K562 (cell line): ENCODE data around the gene REM1. TPM values are rescaled to one million over a fixed set of nuclear protein-coding genes. Genes with fewer than 3 reads are reported as not detected.

Experiments used
- CTBP1 ChIP-seq: fragments of 450-650 bp; IDR thresholded peaks from 2 replicates; pipeline ENCODE4 v1.6.1; 2016; ENCODE audit warnings: borderline replicate concordance
- EHMT2 ChIP-seq: fragments of 450-650 bp; IDR thresholded peaks from 2 replicates; pipeline ENCODE4 v1.6.1; 2018; ENCODE audit warnings: antibody characterized with exemption
- FOXK2 ChIP-seq, 2 experiments: fragments of 450-650 bp; IDR thresholded peaks in 1 of 2; conservative IDR thresholded peaks in 1 of 2; 2 replicates each; pipeline ENCODE4 v1.6.1; 2016; ENCODE audit warnings: low read depth in 2 of 2, mild to moderate bottlenecking in 1 of 2
- NFE2 ChIP-seq: IDR thresholded peaks from 2 replicates; pipeline ENCODE4 v1.6.1; 2014; ENCODE audit warnings: antibody characterized with exemption, low read depth
- PURB ChIP-seq: sonication (generic); formaldehyde crosslinking; IDR thresholded peaks from 2 replicates; pipeline ENCODE4 v1.9.0; 2021; ENCODE audit warnings: low read depth, mild to moderate bottlenecking, missing genetic modification reagents
- RAD21 ChIP-seq, 2 experiments: fragments of 250-450 bp in 1 of 2; fragments of 450-650 bp in 1 of 2; sonication (Bioruptor Pico) in 1 of 2; formaldehyde crosslinking in 1 of 2; IDR thresholded peaks in 1 of 2; conservative IDR thresholded peaks in 1 of 2; 2 replicates each; pipeline versions ENCODE4 v1.4.0 to v1.8.0; 2020 to 2022; ENCODE audit warnings: mild to moderate bottlenecking in 2 of 2, moderate library complexity in 1 of 2
- SMC3 ChIP-seq: conservative IDR thresholded peaks from 2 replicates; pipeline ENCODE4 v1.6.1; 2011; ENCODE audit warnings: low read depth, low read length, improper control_type of control experiment; ENCODE audit not compliant: insufficient read depth
- TEAD4 ChIP-seq, 2 experiments: sonication (generic) in 1 of 2; formaldehyde crosslinking in 1 of 2; IDR thresholded peaks; 2 replicates each; pipeline versions ENCODE4 v1.6.1 to v1.8.0; 2012 to 2022; ENCODE audit warnings: borderline replicate concordance in 1 of 2, inconsistent platforms in 1 of 2, low read length in 1 of 2, mild to moderate bottlenecking in 1 of 2, missing genetic modification reagents in 1 of 2
- ZNF561 ChIP-seq: fragments of 450-650 bp; formaldehyde crosslinking; conservative IDR thresholded peaks from 2 replicates; pipeline ENCODE4 v1.4.0; 2020; ENCODE audit warnings: mild to moderate bottlenecking, moderate library complexity
- ZNF668 ChIP-seq: fragments of 250-450 bp; sonication (Bioruptor Pico); IDR thresholded peaks from 2 replicates; pipeline ENCODE4 v1.8.0; 2022; ENCODE audit warnings: mild to moderate bottlenecking, inconsistent platforms
- polyA plus RNA-seq, 8 experiments: library from polyadenylated mRNA; depleted of rRNA in 4 of 8; stranded (reverse) in 5 of 8; unstranded in 3 of 8; fragments of >200 nt; fragmentation: Nextera tagmentation in 2 of 8; fragmentation: Illumina TruSeq in 1 of 8; extraction: Ambion mirVana in 2 of 8; extraction: Trizol in 1 of 8; gene quantifications; 2 replicates each; pipeline versions ENCODE4 v1.2.1 to v1.2.3, GENCODE V29; 2011 to 2014; ENCODE audit warnings: inconsistent platforms in 1 of 8, missing spikeins in 1 of 8
- total RNA-seq, 7 experiments: library from RNA; depleted of rRNA in 6 of 7; stranded (reverse); fragments of >200 nt in 6 of 7; fragmentation: Illumina TruSeq in 2 of 7; extraction: Trizol in 2 of 7; gene quantifications; 2 replicates each; pipeline versions ENCODE4 v1.2.1 to v1.2.3, GENCODE V29; 2011 to 2021; ENCODE audit warnings: low replicate concordance in 1 of 7
- TF ChIP-seq, protein P1 (sequence below): IDR thresholded peaks from 2 replicates; pipeline ENCODE4 v1.6.1; 2014; ENCODE audit warnings: antibody characterized with exemption
- TF ChIP-seq, protein P2 (sequence below): sonication (generic); formaldehyde crosslinking; IDR thresholded peaks from 2 replicates; pipeline ENCODE4 v1.5.0; 2020; ENCODE audit warnings: missing genetic modification reagents
- TF ChIP-seq, protein P3 (sequence below): sonication (generic); formaldehyde crosslinking; IDR thresholded peaks from 2 replicates; pipeline ENCODE4 v1.8.1; 2023; ENCODE audit warnings: mild to moderate bottlenecking, missing genetic modification reagents
- TF ChIP-seq, protein P4 (sequence below), 2 experiments: fragments of 450-650 bp in 1 of 2; sonication (generic) in 1 of 2; formaldehyde crosslinking in 1 of 2; IDR thresholded peaks in 1 of 2; conservative IDR thresholded peaks in 1 of 2; 2 replicates each; pipeline versions ENCODE4 v1.6.1 to v1.8.1; 2016 to 2023; ENCODE audit warnings: mild to moderate bottlenecking in 2 of 2, moderate library complexity in 2 of 2, inconsistent platforms in 1 of 2, missing genetic modification reagents in 1 of 2
- TF ChIP-seq, protein P5 (sequence below): fragments of 450-650 bp; formaldehyde crosslinking; IDR thresholded peaks from 2 replicates; pipeline ENCODE4 v1.4.0; 2022; ENCODE audit warnings: missing genetic modification characterization
- TF ChIP-seq, protein P6 (sequence below), 3 experiments: IDR thresholded peaks in 2 of 3; conservative IDR thresholded peaks in 1 of 3; 2 replicates each; pipeline ENCODE4 v1.5.1; 2011 to 2012; ENCODE audit warnings: low read length in 3 of 3, mild to moderate bottlenecking in 3 of 3, control low read depth in 2 of 3, improper control_type of control experiment in 1 of 3, inconsistent platforms in 1 of 3, low read depth in 1 of 3, mixed read lengths in 1 of 3, moderate library complexity in 1 of 3; ENCODE audit not compliant: insufficient read depth in 2 of 3

The REM1 gene
- total and polyA plus RNA-seq, 9 of the 15 experiments (the other 6 are each of a cell fraction or from before 2014, with no cell fraction given) = not detected

DNA sequence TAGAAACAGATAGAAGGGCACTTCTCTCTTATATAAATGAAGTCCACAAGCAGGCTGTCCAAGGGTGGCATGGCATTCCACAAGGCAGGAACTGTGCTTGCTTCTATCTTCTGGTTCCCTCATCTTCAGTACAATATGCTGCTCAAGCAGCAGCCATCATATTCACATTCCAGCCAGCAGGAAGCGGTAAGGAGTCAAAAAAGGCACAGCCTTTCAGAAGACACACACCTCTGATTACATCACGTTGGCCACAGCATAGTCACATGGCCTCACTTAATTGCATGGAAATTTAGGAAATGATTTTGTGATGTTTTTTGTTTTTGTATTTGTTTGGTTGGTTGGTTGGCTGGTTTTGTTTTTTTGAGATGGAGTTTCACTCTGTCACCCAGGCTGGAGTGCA, 19.0 kb downstream of the REM1 start (continued):
- TF ChIP-seq, protein P1, sequence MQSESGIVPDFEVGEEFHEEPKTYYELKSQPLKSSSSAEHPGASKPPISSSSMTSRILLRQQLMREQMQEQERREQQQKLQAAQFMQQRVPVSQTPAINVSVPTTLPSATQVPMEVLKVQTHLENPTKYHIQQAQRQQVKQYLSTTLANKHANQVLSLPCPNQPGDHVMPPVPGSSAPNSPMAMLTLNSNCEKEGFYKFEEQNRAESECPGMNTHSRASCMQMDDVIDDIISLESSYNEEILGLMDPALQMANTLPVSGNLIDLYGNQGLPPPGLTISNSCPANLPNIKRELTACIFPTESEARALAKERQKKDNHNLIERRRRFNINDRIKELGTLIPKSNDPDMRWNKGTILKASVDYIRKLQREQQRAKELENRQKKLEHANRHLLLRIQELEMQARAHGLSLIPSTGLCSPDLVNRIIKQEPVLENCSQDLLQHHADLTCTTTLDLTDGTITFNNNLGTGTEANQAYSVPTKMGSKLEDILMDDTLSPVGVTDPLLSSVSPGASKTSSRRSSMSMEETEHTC = no peak
- TF ChIP-seq, protein P2, sequence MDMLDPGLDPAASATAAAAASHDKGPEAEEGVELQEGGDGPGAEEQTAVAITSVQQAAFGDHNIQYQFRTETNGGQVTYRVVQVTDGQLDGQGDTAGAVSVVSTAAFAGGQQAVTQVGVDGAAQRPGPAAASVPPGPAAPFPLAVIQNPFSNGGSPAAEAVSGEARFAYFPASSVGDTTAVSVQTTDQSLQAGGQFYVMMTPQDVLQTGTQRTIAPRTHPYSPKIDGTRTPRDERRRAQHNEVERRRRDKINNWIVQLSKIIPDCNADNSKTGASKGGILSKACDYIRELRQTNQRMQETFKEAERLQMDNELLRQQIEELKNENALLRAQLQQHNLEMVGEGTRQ = peak; percentile 74
- TF ChIP-seq ZNF561 (CRISPR knock-in tag) (no peak), NFE2 (no peak), SMC3 (0 out of 2 replicates have a peak, but pooled peaks have one; percentile 17), ZNF668 (CRISPR knock-in tag) (no peak), CTBP1 (peak; percentile 79), TEAD4 (IDR thresholded peaks at IDR 0.05; ENCODE audit: low read length) (peak; percentile 96), TEAD4 (CRISPR knock-in tag; IDR thresholded peaks at IDR 0.05; ENCODE audit: borderline replicate concordance) (peak; percentile 95), FOXK2 (conservative IDR thresholded peaks at IDR 0.05 in 1 of 2, IDR thresholded peaks at IDR 0.05 in 1 of 2; ENCODE audit: low read depth in 2 of 2) (peak in 1 of 2 experiments; percentile 65; a peak in 1 of 4 replicates), EHMT2 (peak; percentile 38; the same call in 1 of the 2 replicates), PURB (CRISPR knock-in tag) (no peak), RAD21 (CRISPR knock-in tag; conservative IDR thresholded peaks at IDR 0.05 in 1 of 2, IDR thresholded peaks at IDR 0.05 in 1 of 2) (peak in 1 of 2 experiments; percentile 40; a peak in 2 of 4 replicates)
- TF ChIP-seq, protein P3, sequence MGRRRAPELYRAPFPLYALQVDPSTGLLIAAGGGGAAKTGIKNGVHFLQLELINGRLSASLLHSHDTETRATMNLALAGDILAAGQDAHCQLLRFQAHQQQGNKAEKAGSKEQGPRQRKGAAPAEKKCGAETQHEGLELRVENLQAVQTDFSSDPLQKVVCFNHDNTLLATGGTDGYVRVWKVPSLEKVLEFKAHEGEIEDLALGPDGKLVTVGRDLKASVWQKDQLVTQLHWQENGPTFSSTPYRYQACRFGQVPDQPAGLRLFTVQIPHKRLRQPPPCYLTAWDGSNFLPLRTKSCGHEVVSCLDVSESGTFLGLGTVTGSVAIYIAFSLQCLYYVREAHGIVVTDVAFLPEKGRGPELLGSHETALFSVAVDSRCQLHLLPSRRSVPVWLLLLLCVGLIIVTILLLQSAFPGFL (CRISPR knock-in tag) = no peak
- TF ChIP-seq, protein P4, sequence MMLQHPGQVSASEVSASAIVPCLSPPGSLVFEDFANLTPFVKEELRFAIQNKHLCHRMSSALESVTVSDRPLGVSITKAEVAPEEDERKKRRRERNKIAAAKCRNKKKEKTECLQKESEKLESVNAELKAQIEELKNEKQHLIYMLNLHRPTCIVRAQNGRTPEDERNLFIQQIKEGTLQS (IDR thresholded peaks at IDR 0.05) = peak; percentile 84
- TF ChIP-seq, protein P4 (CRISPR knock-in tag; conservative IDR thresholded peaks at IDR 0.05) = no peak
- TF ChIP-seq, protein P5, sequence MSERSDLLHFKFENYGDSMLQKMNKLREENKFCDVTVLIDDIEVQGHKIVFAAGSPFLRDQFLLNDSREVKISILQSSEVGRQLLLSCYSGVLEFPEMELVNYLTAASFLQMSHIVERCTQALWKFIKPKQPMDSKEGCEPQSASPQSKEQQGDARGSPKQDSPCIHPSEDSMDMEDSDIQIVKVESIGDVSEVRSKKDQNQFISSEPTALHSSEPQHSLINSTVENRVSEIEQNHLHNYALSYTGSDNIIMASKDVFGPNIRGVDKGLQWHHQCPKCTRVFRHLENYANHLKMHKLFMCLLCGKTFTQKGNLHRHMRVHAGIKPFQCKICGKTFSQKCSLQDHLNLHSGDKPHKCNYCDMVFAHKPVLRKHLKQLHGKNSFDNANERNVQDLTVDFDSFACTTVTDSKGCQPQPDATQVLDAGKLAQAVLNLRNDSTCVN (CRISPR knock-in tag) = no peak
- TF ChIP-seq, protein P6, sequence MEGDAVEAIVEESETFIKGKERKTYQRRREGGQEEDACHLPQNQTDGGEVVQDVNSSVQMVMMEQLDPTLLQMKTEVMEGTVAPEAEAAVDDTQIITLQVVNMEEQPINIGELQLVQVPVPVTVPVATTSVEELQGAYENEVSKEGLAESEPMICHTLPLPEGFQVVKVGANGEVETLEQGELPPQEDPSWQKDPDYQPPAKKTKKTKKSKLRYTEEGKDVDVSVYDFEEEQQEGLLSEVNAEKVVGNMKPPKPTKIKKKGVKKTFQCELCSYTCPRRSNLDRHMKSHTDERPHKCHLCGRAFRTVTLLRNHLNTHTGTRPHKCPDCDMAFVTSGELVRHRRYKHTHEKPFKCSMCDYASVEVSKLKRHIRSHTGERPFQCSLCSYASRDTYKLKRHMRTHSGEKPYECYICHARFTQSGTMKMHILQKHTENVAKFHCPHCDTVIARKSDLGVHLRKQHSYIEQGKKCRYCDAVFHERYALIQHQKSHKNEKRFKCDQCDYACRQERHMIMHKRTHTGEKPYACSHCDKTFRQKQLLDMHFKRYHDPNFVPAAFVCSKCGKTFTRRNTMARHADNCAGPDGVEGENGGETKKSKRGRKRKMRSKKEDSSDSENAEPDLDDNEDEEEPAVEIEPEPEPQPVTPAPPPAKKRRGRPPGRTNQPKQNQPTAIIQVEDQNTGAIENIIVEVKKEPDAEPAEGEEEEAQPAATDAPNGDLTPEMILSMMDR (IDR thresholded peaks at IDR 0.05 in 2 of 3, conservative IDR thresholded peaks at IDR 0.05 in 1 of 3; ENCODE audit: insufficient read depth in 2 of 3, low read depth in 1 of 3, low read length in 3 of 3) = peak; percentile 66 to 82 (median 80)
